A673 (cell line): ENCODE results near the gene KDM5A. TPM values are rescaled to one million over a fixed set of nuclear protein-coding genes. Genes with fewer than 3 reads are reported as not detected.
A peak's percentile ranks its signal among the peaks of the same experiment; 100 is the strongest.

Source experiments
- BruUV-seq: library from RNA; stranded (reverse); fragments of 400-500 nt; replicated peaks from 2 replicates; lab custom pipeline; 2021; lab: Mats Ljungman, UMichigan
- CTCF ChIA-PET: fragments of 300-600 bp; sonication (Branson Sonifier 250); formaldehyde crosslinking; loops from one replicate; lab custom pipeline; 2022; ENCODE audit warnings: antibody characterized with exemption; lab: Charles Lee
- POLR2A ChIA-PET: fragments of 300-600 bp; sonication (Branson Sonifier 250); formaldehyde crosslinking; loops from one replicate; lab custom pipeline; 2022; ENCODE audit warnings: antibody characterized with exemption; ENCODE audit not compliant: low non-redundant PET; lab: Charles Lee
- DNase-seq: peaks from one replicate; pipeline ENCODE4 v3.0.0-alpha.2; 2015; ENCODE audit warnings: low spot score
- H3K27ac ChIP-seq: fragments of 200-600 bp; sonication (generic); 2 replicates; pipeline ENCODE4 v1.5.1; 2016; ENCODE audit warnings: mixed run types, low read depth, mild to moderate bottlenecking, mixed read lengths, antibody characterized with exemption, low read length; ENCODE audit not compliant: poor library complexity, severe bottlenecking
- H3K27me3 ChIP-seq: fragments of 200-600 bp; sonication (generic); replicated peaks from 2 replicates; pipeline ENCODE4 v1.6.1; 2017; ENCODE audit warnings: mixed run types, low read depth, mild to moderate bottlenecking, mixed read lengths, antibody characterized with exemption, low read length; ENCODE audit not compliant: insufficient read depth, poor library complexity
- H3K36me3 ChIP-seq: fragments of 200-600 bp; sonication (generic); 2 replicates; pipeline ENCODE4 v1.6.1; 2016; ENCODE audit warnings: mixed run types, mild to moderate bottlenecking, mixed read lengths, antibody characterized with exemption, low read length; ENCODE audit not compliant: insufficient read depth, poor library complexity, severe bottlenecking
- H3K4me1 ChIP-seq: fragments of 200-600 bp; sonication (generic); 2 replicates; pipeline ENCODE4 v1.6.1; 2017; ENCODE audit warnings: mixed run types, mild to moderate bottlenecking, mixed read lengths, antibody characterized with exemption, low read length; ENCODE audit not compliant: insufficient read depth, poor library complexity, severe bottlenecking
- H3K4me3 ChIP-seq: fragments of 200-600 bp; sonication (generic); 2 replicates; pipeline ENCODE4 v1.5.1; 2016; ENCODE audit warnings: low read depth, mixed run types, mild to moderate bottlenecking, mixed read lengths, low read length; ENCODE audit not compliant: poor library complexity, severe bottlenecking
- H3K9me3 ChIP-seq: fragments of 200-600 bp; sonication (generic); 2 replicates; pipeline ENCODE4 v1.6.1; 2016; ENCODE audit warnings: mixed run types, low read depth, mild to moderate bottlenecking, mixed read lengths, antibody characterized with exemption, low read length; ENCODE audit not compliant: poor library complexity, severe bottlenecking
- CTCF ChIP-seq: fragments of 300-800, 200-600 bp; sonication (generic); conservative IDR thresholded peaks from 2 replicates; pipeline ENCODE4 v1.5.1; 2017; ENCODE audit warnings: low read depth, mild to moderate bottlenecking, antibody characterized with exemption, low read length, moderate library complexity, mixed read lengths
- EZH2 ChIP-seq: fragments of 200-600 bp; sonication (generic); IDR thresholded peaks from 2 replicates; pipeline ENCODE4 v1.6.1; 2017; ENCODE audit warnings: borderline replicate concordance, low read depth, mild to moderate bottlenecking, mixed read lengths, antibody characterized with exemption, low read length; ENCODE audit not compliant: poor library complexity, severe bottlenecking
- intact Hi-C: fragments of 100-400 bp; cut with micrococcal nuclease; formaldehyde crosslinking; loops from one replicate; pipeline ENCODE4 v1.10.0; 2022; ENCODE audit not compliant: unreplicated experiment
- total RNA-seq: library from RNA; stranded (reverse); gene quantifications from 2 replicates; pipeline ENCODE4 v1.2.3, GENCODE V29; 2021

Gene KDM5A
- total RNA-seq, 1 experiment from 2014 or later: 68.8 TPM

GRCh38 chr12:418432-418831 lies 29.3 kb upstream of the KDM5A start:
- intact Hi-C loops: no loop called here
- BruUV-seq: no TSS peak
- Histone ChIP-seq H3K27me3 (no peaks in the 10 kb centered on the region), H3K36me3 (peaks cover 56% of the 10 kb centered on the region), H3K4me3 (no peak overlapping the region), H3K9me3 (no peaks in the 10 kb centered on the region), H3K4me1 (no peaks in the 10 kb centered on the region), H3K27ac (no peak overlapping the region)
- CTCF ChIA-PET: no interaction called here
- POLR2A ChIA-PET: no interaction called here
- no peak for DNase-seq
- no peak for TF ChIP-seq EZH2
- TF ChIP-seq CTCF: no peak

GRCh38 chr12:414859-415258 lies 25.7 kb upstream of the KDM5A start:
- TF ChIP-seq CTCF (no peak), EZH2 (no peak)
- Histone ChIP-seq H3K9me3 (no peaks in the 10 kb centered on the region), H3K4me3 (no peak overlapping the region), H3K27me3 (no peaks in the 10 kb centered on the region), H3K36me3 (peaks cover 73% of the 10 kb centered on the region), H3K27ac (no peak overlapping the region), H3K4me1 (no peaks in the 10 kb centered on the region)
- no TSS peak for BruUV-seq
- CTCF ChIA-PET: no interaction called here
- no peak for DNase-seq
- POLR2A ChIA-PET: no interaction called here
- intact Hi-C loops: no loop called here

- DNase-seq: peak; percentile 62
- Histone ChIP-seq H3K4me3 (peak overlapping the region; percentile 81), H3K4me1 (peaks cover 23% of the 10 kb centered on the region), H3K27me3 (no peaks in the 10 kb centered on the region), H3K36me3 (peaks cover 9% of the 10 kb centered on the region), H3K27ac (peak overlapping the region; percentile 77), H3K9me3 (no peaks in the 10 kb centered on the region)
- TSS peak; percentile 94 for BruUV-seq
- ChIA-PET CTCF (no interaction called here), POLR2A (no interaction called here)
- TF ChIP-seq EZH2: no peak
- TF ChIP-seq CTCF: peak; percentile 54; the same call in 1 of the 2 replicates
- intact Hi-C loops: no loop called here
Measured at GRCh38 chr12:402029-402389, 12.9 kb upstream of the KDM5A start.
